ENCODE results near the gene GPC5. TPM values are rescaled to one million over a fixed set of nuclear protein-coding genes. Genes with fewer than 3 reads are reported as not detected.
A peak's percentile ranks its signal among the peaks of the same experiment; 100 is the strongest.

Gene GPC5
- total RNA-seq, 2 donors from 2014 or later, result not detected

GRCh38 chr13:92452840-92453239, 1054.4 kb downstream of the GPC5 start:
- Histone ChIP-seq H3K4me1 (no peaks in the 10 kb centered on the region), H3K27me3 (no peaks in the 10 kb centered on the region), H3K27ac (no peak overlapping the region), H3K36me3 (replicated peaks in 1 of 2; ENCODE audit: insufficient read depth in 1 of 2, low read depth in 2 of 2) (no peaks in the 10 kb centered on the region), H3K9me3 (no peaks in the 10 kb centered on the region), H3K4me3 (no peak overlapping the region)
- intact Hi-C loops (cut with DNase I), result no loop called here
- DNase-seq, result no peak
- TF ChIP-seq CTCF (IDR thresholded peaks at IDR 0.05), result no peak
- no peak for TF ChIP-seq POLR2A (IDR thresholded peaks at IDR 0.05)
- 83 to 91% methylated on average over 6 of the region's 6 CpGs for WGBS, 2 donors
- ATAC-seq, result no peak

- ATAC-seq (no peak), DNase-seq (no peak)
- H3K4me3 ChIP-seq, result no peak overlapping the region
- no peaks in the 10 kb centered on the region for H3K27me3 ChIP-seq
- no peak overlapping the region for H3K27ac ChIP-seq
- TF ChIP-seq POLR2A (IDR thresholded peaks at IDR 0.05), result no peak
- no peak for TF ChIP-seq CTCF (IDR thresholded peaks at IDR 0.05)
- no peaks in the 10 kb centered on the region for H3K9me3 ChIP-seq
- no peaks in the 10 kb centered on the region for H3K36me3 ChIP-seq (replicated peaks in 1 of 2; ENCODE audit: insufficient read depth in 1 of 2, low read depth in 2 of 2)
- intact Hi-C loops (cut with DNase I), result no loop called here
- no peaks in the 10 kb centered on the region for H3K4me1 ChIP-seq
- 62 to 67% methylated on average over 4 of the region's 4 CpGs for WGBS, 2 donors
Measured at GRCh38 chr13:92459306-92459705, 1060.9 kb downstream of the GPC5 start.

- Histone ChIP-seq H3K4me3 (no peak overlapping the region), H3K27me3 (no peaks in the 10 kb centered on the region), H3K4me1 (no peaks in the 10 kb centered on the region), H3K9me3 (no peaks in the 10 kb centered on the region), H3K36me3 (replicated peaks in 1 of 2; ENCODE audit: insufficient read depth in 1 of 2, low read depth in 2 of 2) (no peaks in the 10 kb centered on the region), H3K27ac (peak overlapping the region in 3 of 4 donors; percentile 37 to 84 (median 74))
- DNase-seq (peak in 3 of 4 donors; percentile 7 to 78 (median 53)), ATAC-seq (peak; percentile 67)
- intact Hi-C loops (cut with DNase I), result no loop called here
- TF ChIP-seq POLR2A (IDR thresholded peaks at IDR 0.05) (no peak), CTCF (IDR thresholded peaks at IDR 0.05) (peak in 1 of 7 experiments; percentile 10)
Measured at GRCh38 chr13:92460479-92460878, 1062.1 kb downstream of the GPC5 start.

DNA sequence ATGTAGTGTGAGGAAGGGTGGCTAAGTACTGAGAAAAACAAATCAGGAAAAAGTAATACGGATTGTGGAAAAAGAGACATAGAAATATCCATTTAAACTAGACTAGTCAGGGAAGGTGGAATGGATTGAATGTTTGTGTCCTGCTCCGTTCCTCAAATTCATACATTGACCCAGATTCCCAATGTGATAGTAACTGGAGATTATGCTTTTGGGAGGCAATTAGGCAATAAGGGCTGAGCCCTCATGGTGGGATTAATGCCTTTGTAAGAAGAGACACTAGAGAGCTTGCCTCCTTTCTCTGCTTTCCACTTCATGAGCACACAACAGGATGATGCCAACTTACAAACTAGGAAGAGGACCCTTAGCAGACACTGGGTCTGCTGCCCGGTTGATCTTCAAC, 1063.0 kb downstream of the GPC5 start:
- intact Hi-C loops (cut with DNase I), result no loop called here
- no peaks in the 10 kb centered on the region for H3K9me3 ChIP-seq
- peak overlapping the region in 2 of 4 donors; percentile 74 to 84 for H3K27ac ChIP-seq
- ATAC-seq (no peak), DNase-seq (no peak)
- no peaks in the 10 kb centered on the region for H3K4me1 ChIP-seq
- no peak overlapping the region for H3K4me3 ChIP-seq
- H3K27me3 ChIP-seq, result no peaks in the 10 kb centered on the region
- 90% methylated on average over 3 of the region's 3 CpGs for WGBS, 2 donors
- no peaks in the 10 kb centered on the region for H3K36me3 ChIP-seq (replicated peaks in 1 of 2; ENCODE audit: insufficient read depth in 1 of 2, low read depth in 2 of 2)
- TF ChIP-seq CTCF (IDR thresholded peaks at IDR 0.05), result no peak
- no peak for TF ChIP-seq POLR2A (IDR thresholded peaks at IDR 0.05)

DNA sequence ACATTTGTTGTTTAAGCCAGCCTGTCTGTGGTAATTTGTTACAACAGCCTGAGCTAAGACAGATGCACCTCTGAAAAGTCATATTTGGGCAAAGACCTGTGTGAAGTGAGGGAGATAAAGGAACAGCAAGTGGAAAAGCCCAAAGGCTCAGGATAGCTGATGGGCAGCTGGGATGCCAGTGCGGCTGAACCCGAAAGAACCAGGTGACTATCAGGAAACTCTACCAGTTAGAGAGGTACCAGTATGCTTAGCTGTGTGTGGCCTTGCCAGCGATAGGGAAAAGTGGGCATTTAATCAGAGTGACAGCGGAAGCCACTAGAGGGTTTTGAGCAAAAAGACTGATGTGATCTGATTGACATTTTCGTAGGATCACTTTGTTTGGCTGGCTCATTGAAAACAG, 1063.4 kb downstream of the GPC5 start:
- Histone ChIP-seq H3K27me3 (no peaks in the 10 kb centered on the region), H3K36me3 (replicated peaks in 1 of 2; ENCODE audit: insufficient read depth in 1 of 2, low read depth in 2 of 2) (no peaks in the 10 kb centered on the region), H3K9me3 (no peaks in the 10 kb centered on the region), H3K4me1 (no peaks in the 10 kb centered on the region), H3K27ac (peak overlapping the region in 1 of 4 donors; percentile 74), H3K4me3 (no peak overlapping the region)
- DNase-seq (no peak), ATAC-seq (no peak)
- WGBS, 2 donors, result 91 to 98% methylated on average over 5 of the region's 5 CpGs
- TF ChIP-seq POLR2A (IDR thresholded peaks at IDR 0.05) (no peak), CTCF (IDR thresholded peaks at IDR 0.05) (no peak)
- intact Hi-C loops (cut with DNase I), result no loop called here
